GM23338 (cell line): ENCODE data around the gene CDC14A. TPM values are rescaled to one million over a fixed set of nuclear protein-coding genes. Genes with fewer than 3 reads are reported as not detected.

Source experiments
- ATAC-seq: fragments of 200-7000 bp; cut with Tn5 transposase; 3 replicates; pipeline ENCODE4 v1.9.1; 2020
- DNase-seq: peaks from one replicate; pipeline ENCODE4 v3.0.0-alpha.2; 2015; ENCODE audit warnings: low spot score
- H2AFZ ChIP-seq: fragments of 200-600 bp; sonication (generic); 2 replicates; pipeline ENCODE4 v1.8.0; 2016; ENCODE audit warnings: antibody characterized with exemption, mild to moderate bottlenecking, moderate library complexity
- H3F3A ChIP-seq: fragments of 200-600 bp; sonication (generic); replicated peaks from 2 replicates; pipeline ENCODE4 v1.8.0; 2017; ENCODE audit warnings: antibody characterized with exemption, mixed run types, low read depth
- H3K27ac ChIP-seq: fragments of 200-600 bp; sonication (generic); 2 replicates; pipeline ENCODE4 v1.6.1; 2016; ENCODE audit warnings: low read depth
- H3K27me3 ChIP-seq: fragments of 200-600 bp; sonication (generic); 2 replicates; pipeline ENCODE4 v1.8.0; 2016; ENCODE audit warnings: mild to moderate bottlenecking, mixed run types, moderate library complexity; ENCODE audit not compliant: insufficient read depth
- H3K36me3 ChIP-seq: fragments of 200-600 bp; sonication (generic); 2 replicates; pipeline ENCODE4 v1.8.0; 2016; ENCODE audit warnings: mild to moderate bottlenecking; ENCODE audit not compliant: insufficient read depth
- H3K4me1 ChIP-seq: fragments of 200-600 bp; sonication (generic); 2 replicates; pipeline ENCODE4 v1.8.0; 2016; ENCODE audit warnings: mild to moderate bottlenecking, moderate library complexity; ENCODE audit not compliant: insufficient read depth
- H3K4me2 ChIP-seq: fragments of 200-600 bp; sonication (generic); 2 replicates; pipeline ENCODE4 v1.7.1; 2017; ENCODE audit warnings: mixed run types
- H3K4me3 ChIP-seq: fragments of 200-600 bp; sonication (generic); 2 replicates; pipeline ENCODE4 v1.6.1; 2016; ENCODE audit warnings: mixed run types
- H3K79me2 ChIP-seq: fragments of 200-600 bp; sonication (generic); replicated peaks from 2 replicates; pipeline ENCODE4 v1.8.0; 2017; ENCODE audit warnings: mild to moderate bottlenecking; ENCODE audit not compliant: insufficient read depth
- H3K9me2 ChIP-seq: fragments of 200-600 bp; sonication (generic); 2 replicates; pipeline ENCODE4 v1.8.0; 2017; ENCODE audit not compliant: insufficient read depth
- H4K20me1 ChIP-seq: fragments of 200-600 bp; sonication (generic); replicated peaks from 2 replicates; pipeline ENCODE4 v1.8.0; 2017; ENCODE audit warnings: mild to moderate bottlenecking; ENCODE audit not compliant: insufficient read depth
- H3K27ac Mint-ChIP-seq: 2 replicates; pipeline ENCODE4 v1.8.0; 2020; ENCODE audit warnings: inconsistent platforms, mild to moderate bottlenecking, moderate library complexity, mixed read lengths
- H3K27me3 Mint-ChIP-seq: 3 replicates; pipeline ENCODE4 v1.8.0; 2022; ENCODE audit warnings: low read depth, mild to moderate bottlenecking, moderate library complexity, mixed read lengths, inconsistent platforms; ENCODE audit not compliant: insufficient read depth, poor library complexity
- H3K36me3 Mint-ChIP-seq: 3 replicates; pipeline ENCODE4 v1.8.0; 2021; ENCODE audit warnings: low read depth, mild to moderate bottlenecking, inconsistent platforms, moderate library complexity, mixed read lengths
- H3K4me1 Mint-ChIP-seq: 3 replicates; pipeline ENCODE4 v1.8.0; 2020; ENCODE audit warnings: mild to moderate bottlenecking, inconsistent platforms, mixed read lengths
- H3K4me3 Mint-ChIP-seq: 3 replicates; pipeline ENCODE4 v1.8.0; 2021; ENCODE audit warnings: moderate library complexity, mild to moderate bottlenecking, inconsistent platforms, mixed read lengths
- H3K9me3 Mint-ChIP-seq: 3 replicates; pipeline ENCODE4 v1.8.0; 2020; ENCODE audit warnings: moderate library complexity, mild to moderate bottlenecking, inconsistent platforms, mixed read lengths
- CREB1 ChIP-seq: fragments of 250-450 bp; sonication (Bioruptor Pico); IDR thresholded peaks from 2 replicates; pipeline ENCODE4 v1.5.0; 2020; ENCODE audit warnings: low read depth, mild to moderate bottlenecking, moderate library complexity
- EZH2 ChIP-seq: fragments of 200-600 bp; sonication (generic); IDR thresholded peaks from one replicate; pipeline ENCODE4 v1.8.0; 2017; ENCODE audit warnings: antibody characterized with exemption, mild to moderate bottlenecking, low read depth; ENCODE audit not compliant: unreplicated experiment
- EZH2phosphoT487 ChIP-seq: fragments of 200-600 bp; sonication (generic); IDR thresholded peaks from one replicate; pipeline ENCODE4 v1.8.1; 2018; ENCODE audit warnings: antibody characterized with exemption; ENCODE audit not compliant: unreplicated experiment
- JUNB ChIP-seq: IDR thresholded peaks from one replicate; pipeline ENCODE4 v1.6.1; 2016; ENCODE audit warnings: antibody characterized with exemption; ENCODE audit not compliant: unreplicated experiment
- NANOG ChIP-seq: IDR thresholded peaks from 2 replicates; pipeline ENCODE4 v1.6.1; 2016; ENCODE audit warnings: antibody characterized with exemption, borderline replicate concordance
- POLR2AphosphoS5 ChIP-seq: IDR thresholded peaks from 2 replicates; pipeline ENCODE4 v1.6.1; 2016; ENCODE audit warnings: antibody characterized with exemption, low read depth
- STAT1 ChIP-seq: IDR thresholded peaks from one replicate; pipeline ENCODE4 v1.6.1; 2016; ENCODE audit warnings: antibody characterized with exemption; ENCODE audit not compliant: unreplicated experiment
- ZNF114 ChIP-seq: fragments of 250-450 bp; sonication (Bioruptor Pico); IDR thresholded peaks from 2 replicates; pipeline ENCODE4 v1.5.0; 2020; ENCODE audit warnings: mild to moderate bottlenecking, moderate library complexity
- ZNF331 ChIP-seq: fragments of 250-450 bp; sonication (Bioruptor Pico); IDR thresholded peaks from 2 replicates; pipeline ENCODE4 v1.5.0; 2020; ENCODE audit warnings: low read depth, mild to moderate bottlenecking, moderate library complexity
- polyA plus RNA-seq: library from polyadenylated mRNA; unstranded; fragments of >200 nt; fragmentation: Nextera tagmentation; extraction: Ambion mirVana; gene quantifications from 2 replicates; pipeline ENCODE4 v1.2.1, GENCODE V29; 2016
- total RNA-seq: library from RNA; depleted of rRNA; stranded (reverse); fragments of >200 nt; shearing (Covaris generic); gene quantifications from 2 replicates; pipeline ENCODE4 v1.2.3, GENCODE V29; 2014
- TF ChIP-seq, protein P1 (sequence below): IDR thresholded peaks from 2 replicates; pipeline ENCODE4 v1.6.1; 2016; ENCODE audit warnings: antibody characterized with exemption
- TF ChIP-seq, protein P2 (sequence below): IDR thresholded peaks from one replicate; pipeline ENCODE4 v1.6.1; 2018; ENCODE audit warnings: antibody characterized with exemption; ENCODE audit not compliant: unreplicated experiment
- TF ChIP-seq, protein P3 (sequence below): fragments of 250-450 bp; sonication (Bioruptor Pico); IDR thresholded peaks from 2 replicates; pipeline ENCODE4 v1.5.0; 2020; ENCODE audit warnings: mild to moderate bottlenecking, moderate library complexity
- TF ChIP-seq, protein P4 (sequence below), 2 experiments: fragments of 200-600 bp in 1 of 2; sonication (generic) in 1 of 2; conservative IDR thresholded peaks; 2 replicates each; pipeline versions ENCODE4 v1.5.1 to v1.6.1; 2016 to 2017; ENCODE audit warnings: antibody characterized with exemption in 2 of 2, low read depth in 2 of 2, mild to moderate bottlenecking in 2 of 2, moderate library complexity in 1 of 2

Gene CDC14A
- total and polyA plus RNA-seq, 2 experiments from 2014 or later: 11.1 to 20.8 TPM

DNA sequence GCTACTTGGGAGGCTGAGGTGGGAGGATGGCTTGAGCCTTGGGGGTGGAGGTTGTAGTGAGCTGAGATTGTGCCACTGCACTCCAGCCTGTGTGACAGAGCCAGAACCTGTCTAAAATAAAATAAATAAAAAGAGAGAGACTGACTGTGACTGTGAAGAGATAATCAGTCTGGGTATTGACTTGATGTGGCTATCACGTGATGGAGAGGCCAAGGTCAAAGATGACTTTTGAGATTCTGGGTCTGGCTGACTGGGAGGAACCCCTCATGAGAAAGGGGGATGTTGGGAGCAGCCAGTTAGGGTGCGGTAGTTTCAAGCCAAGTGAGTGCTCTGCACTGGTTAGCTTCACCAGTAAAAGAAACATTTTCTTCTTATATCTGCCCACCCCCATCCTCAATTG lies 66.8 kb downstream of the CDC14A start:
- Mint-ChIP-seq H3K4me1 (peaks cover 32% of the 10 kb centered on the region), H3K27me3 (peaks cover 2% of the 10 kb centered on the region), H3K9me3 (no peaks in the 10 kb centered on the region), H3K27ac (no peak overlapping the region), H3K4me3 (no peak overlapping the region), H3K36me3 (no peaks in the 10 kb centered on the region)
- peaks cover 28% of the 10 kb centered on the region for H3K4me1 ChIP-seq
- no peak overlapping the region for H3K27ac ChIP-seq
- no peaks in the 10 kb centered on the region for H3K9me2 ChIP-seq
- H3K4me2 ChIP-seq: no peak overlapping the region
- no peak overlapping the region for H2AFZ ChIP-seq
- no peaks in the 10 kb centered on the region for H3F3A ChIP-seq
- no peak for ATAC-seq
- TF ChIP-seq STAT1 (no peak), EZH2 (no peak), POLR2AphosphoS5 (no peak), JUNB (no peak), ZNF114 (no peak), CREB1 (CRISPR knock-in tag) (no peak), NANOG (no peak), EZH2phosphoT487 (no peak), ZNF331 (CRISPR knock-in tag) (no peak)
- TF ChIP-seq, protein P1, sequence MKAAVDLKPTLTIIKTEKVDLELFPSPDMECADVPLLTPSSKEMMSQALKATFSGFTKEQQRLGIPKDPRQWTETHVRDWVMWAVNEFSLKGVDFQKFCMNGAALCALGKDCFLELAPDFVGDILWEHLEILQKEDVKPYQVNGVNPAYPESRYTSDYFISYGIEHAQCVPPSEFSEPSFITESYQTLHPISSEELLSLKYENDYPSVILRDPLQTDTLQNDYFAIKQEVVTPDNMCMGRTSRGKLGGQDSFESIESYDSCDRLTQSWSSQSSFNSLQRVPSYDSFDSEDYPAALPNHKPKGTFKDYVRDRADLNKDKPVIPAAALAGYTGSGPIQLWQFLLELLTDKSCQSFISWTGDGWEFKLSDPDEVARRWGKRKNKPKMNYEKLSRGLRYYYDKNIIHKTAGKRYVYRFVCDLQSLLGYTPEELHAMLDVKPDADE: no peak
- TF ChIP-seq, protein P2, sequence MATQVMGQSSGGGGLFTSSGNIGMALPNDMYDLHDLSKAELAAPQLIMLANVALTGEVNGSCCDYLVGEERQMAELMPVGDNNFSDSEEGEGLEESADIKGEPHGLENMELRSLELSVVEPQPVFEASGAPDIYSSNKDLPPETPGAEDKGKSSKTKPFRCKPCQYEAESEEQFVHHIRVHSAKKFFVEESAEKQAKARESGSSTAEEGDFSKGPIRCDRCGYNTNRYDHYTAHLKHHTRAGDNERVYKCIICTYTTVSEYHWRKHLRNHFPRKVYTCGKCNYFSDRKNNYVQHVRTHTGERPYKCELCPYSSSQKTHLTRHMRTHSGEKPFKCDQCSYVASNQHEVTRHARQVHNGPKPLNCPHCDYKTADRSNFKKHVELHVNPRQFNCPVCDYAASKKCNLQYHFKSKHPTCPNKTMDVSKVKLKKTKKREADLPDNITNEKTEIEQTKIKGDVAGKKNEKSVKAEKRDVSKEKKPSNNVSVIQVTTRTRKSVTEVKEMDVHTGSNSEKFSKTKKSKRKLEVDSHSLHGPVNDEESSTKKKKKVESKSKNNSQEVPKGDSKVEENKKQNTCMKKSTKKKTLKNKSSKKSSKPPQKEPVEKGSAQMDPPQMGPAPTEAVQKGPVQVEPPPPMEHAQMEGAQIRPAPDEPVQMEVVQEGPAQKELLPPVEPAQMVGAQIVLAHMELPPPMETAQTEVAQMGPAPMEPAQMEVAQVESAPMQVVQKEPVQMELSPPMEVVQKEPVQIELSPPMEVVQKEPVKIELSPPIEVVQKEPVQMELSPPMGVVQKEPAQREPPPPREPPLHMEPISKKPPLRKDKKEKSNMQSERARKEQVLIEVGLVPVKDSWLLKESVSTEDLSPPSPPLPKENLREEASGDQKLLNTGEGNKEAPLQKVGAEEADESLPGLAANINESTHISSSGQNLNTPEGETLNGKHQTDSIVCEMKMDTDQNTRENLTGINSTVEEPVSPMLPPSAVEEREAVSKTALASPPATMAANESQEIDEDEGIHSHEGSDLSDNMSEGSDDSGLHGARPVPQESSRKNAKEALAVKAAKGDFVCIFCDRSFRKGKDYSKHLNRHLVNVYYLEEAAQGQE: no peak
- TF ChIP-seq, protein P3, sequence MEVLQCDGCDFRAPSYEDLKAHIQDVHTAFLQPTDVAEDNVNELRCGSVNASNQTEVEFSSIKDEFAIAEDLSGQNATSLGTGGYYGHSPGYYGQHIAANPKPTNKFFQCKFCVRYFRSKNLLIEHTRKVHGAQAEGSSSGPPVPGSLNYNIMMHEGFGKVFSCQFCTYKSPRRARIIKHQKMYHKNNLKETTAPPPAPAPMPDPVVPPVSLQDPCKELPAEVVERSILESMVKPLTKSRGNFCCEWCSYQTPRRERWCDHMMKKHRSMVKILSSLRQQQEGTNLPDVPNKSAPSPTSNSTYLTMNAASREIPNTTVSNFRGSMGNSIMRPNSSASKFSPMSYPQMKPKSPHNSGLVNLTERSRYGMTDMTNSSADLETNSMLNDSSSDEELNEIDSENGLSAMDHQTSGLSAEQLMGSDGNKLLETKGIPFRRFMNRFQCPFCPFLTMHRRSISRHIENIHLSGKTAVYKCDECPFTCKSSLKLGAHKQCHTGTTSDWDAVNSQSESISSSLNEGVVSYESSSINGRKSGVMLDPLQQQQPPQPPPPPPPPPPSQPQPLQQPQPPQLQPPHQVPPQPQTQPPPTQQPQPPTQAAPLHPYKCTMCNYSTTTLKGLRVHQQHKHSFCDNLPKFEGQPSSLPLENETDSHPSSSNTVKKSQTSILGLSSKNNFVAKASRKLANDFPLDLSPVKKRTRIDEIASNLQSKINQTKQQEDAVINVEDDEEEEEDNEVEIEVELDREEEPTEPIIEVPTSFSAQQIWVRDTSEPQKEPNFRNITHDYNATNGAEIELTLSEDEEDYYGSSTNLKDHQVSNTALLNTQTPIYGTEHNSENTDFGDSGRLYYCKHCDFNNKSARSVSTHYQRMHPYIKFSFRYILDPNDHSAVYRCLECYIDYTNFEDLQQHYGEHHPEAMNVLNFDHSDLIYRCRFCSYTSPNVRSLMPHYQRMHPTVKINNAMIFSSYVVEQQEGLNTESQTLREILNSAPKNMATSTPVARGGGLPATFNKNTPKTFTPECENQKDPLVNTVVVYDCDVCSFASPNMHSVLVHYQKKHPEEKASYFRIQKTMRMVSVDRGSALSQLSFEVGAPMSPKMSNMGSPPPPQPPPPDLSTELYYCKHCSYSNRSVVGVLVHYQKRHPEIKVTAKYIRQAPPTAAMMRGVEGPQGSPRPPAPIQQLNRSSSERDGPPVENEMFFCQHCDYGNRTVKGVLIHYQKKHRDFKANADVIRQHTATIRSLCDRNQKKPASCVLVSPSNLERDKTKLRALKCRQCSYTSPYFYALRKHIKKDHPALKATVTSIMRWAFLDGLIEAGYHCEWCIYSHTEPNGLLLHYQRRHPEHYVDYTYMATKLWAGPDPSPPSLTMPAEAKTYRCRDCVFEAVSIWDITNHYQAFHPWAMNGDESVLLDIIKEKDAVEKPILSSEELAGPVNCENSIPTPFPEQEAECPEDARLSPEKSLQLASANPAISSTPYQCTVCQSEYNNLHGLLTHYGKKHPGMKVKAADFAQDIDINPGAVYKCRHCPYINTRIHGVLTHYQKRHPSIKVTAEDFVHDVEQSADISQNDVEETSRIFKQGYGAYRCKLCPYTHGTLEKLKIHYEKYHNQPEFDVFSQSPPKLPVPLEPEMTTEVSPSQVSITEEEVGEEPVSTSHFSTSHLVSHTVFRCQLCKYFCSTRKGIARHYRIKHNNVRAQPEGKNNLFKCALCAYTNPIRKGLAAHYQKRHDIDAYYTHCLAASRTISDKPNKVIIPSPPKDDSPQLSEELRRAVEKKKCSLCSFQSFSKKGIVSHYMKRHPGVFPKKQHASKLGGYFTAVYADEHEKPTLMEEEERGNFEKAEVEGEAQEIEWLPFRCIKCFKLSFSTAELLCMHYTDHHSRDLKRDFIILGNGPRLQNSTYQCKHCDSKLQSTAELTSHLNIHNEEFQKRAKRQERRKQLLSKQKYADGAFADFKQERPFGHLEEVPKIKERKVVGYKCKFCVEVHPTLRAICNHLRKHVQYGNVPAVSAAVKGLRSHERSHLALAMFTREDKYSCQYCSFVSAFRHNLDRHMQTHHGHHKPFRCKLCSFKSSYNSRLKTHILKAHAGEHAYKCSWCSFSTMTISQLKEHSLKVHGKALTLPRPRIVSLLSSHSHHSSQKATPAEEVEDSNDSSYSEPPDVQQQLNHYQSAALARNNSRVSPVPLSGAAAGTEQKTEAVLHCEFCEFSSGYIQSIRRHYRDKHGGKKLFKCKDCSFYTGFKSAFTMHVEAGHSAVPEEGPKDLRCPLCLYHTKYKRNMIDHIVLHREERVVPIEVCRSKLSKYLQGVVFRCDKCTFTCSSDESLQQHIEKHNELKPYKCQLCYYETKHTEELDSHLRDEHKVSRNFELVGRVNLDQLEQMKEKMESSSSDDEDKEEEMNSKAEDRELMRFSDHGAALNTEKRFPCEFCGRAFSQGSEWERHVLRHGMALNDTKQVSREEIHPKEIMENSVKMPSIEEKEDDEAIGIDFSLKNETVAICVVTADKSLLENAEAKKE (CRISPR knock-in tag): no peak
- TF ChIP-seq, protein P4, sequence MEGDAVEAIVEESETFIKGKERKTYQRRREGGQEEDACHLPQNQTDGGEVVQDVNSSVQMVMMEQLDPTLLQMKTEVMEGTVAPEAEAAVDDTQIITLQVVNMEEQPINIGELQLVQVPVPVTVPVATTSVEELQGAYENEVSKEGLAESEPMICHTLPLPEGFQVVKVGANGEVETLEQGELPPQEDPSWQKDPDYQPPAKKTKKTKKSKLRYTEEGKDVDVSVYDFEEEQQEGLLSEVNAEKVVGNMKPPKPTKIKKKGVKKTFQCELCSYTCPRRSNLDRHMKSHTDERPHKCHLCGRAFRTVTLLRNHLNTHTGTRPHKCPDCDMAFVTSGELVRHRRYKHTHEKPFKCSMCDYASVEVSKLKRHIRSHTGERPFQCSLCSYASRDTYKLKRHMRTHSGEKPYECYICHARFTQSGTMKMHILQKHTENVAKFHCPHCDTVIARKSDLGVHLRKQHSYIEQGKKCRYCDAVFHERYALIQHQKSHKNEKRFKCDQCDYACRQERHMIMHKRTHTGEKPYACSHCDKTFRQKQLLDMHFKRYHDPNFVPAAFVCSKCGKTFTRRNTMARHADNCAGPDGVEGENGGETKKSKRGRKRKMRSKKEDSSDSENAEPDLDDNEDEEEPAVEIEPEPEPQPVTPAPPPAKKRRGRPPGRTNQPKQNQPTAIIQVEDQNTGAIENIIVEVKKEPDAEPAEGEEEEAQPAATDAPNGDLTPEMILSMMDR (conservative IDR thresholded peaks at IDR 0.05; ENCODE audit: low read depth in 2 of 2): no peak
- no peak overlapping the region for H3K4me3 ChIP-seq
- H3K36me3 ChIP-seq: no peaks in the 10 kb centered on the region
- H4K20me1 ChIP-seq: 0 out of 2 replicates have a peak, but pooled peaks cover 3% of the 10 kb centered on the region
- no peaks in the 10 kb centered on the region for H3K27me3 ChIP-seq
- H3K79me2 ChIP-seq: no peaks in the 10 kb centered on the region
- DNase-seq: no peak
